ENCODE data around the gene DNAH17.

DNA sequence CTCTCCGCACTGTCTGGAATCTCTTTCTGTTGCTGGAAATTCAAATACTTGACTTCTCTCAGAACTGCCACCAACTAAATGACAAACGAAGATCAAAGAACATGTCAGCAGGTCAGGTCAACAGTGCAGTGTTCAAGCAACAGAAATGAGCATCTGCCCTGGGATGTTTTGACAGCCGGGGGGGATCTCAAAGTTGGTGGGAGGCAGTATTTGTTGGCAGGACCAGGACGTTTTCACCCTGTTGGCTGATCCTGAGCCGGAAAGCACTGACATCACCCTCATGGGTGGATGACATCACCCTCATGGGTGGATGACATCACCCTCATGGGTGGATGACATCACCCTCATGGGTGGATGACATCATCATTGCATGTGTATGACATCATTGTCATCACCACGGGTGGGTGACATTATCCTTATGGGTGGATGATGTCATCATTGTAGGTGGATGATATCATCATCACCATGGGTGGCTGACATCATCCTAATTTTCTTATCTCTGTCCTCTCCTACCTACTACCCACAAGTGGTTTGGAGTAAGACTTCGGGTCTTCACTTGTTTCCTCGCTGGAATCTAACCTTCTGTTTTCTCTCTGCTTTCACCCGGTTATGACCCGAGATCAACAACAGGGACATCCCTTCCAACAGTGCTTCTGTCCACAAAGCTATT lies 18.9 kb downstream of the DNAH17 start:
- TF ChIP-seq, protein P1, sequence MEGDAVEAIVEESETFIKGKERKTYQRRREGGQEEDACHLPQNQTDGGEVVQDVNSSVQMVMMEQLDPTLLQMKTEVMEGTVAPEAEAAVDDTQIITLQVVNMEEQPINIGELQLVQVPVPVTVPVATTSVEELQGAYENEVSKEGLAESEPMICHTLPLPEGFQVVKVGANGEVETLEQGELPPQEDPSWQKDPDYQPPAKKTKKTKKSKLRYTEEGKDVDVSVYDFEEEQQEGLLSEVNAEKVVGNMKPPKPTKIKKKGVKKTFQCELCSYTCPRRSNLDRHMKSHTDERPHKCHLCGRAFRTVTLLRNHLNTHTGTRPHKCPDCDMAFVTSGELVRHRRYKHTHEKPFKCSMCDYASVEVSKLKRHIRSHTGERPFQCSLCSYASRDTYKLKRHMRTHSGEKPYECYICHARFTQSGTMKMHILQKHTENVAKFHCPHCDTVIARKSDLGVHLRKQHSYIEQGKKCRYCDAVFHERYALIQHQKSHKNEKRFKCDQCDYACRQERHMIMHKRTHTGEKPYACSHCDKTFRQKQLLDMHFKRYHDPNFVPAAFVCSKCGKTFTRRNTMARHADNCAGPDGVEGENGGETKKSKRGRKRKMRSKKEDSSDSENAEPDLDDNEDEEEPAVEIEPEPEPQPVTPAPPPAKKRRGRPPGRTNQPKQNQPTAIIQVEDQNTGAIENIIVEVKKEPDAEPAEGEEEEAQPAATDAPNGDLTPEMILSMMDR (IDR thresholded peaks at IDR 0.05), result no peak
- no peak for TF ChIP-seq ZFX (IDR thresholded peaks at IDR 0.05; ENCODE audit: borderline replicate concordance)

All from 22Rv1 (cell line).